Suprapubic skin (tissue), 4 donors: ENCODE data around the gene UBE2G1.

Experiments
- CTCF ChIP-seq, 2 donors: fragments of 200-600 bp in 1 of 2; fragments of 450-650 bp in 1 of 2; sonication (generic) in 1 of 2; IDR thresholded peaks; one replicate each; pipeline ENCODE4 v1.5.1; 2016 to 2019; ENCODE audit warnings: antibody characterized with exemption in 2 of 2, mild to moderate bottlenecking in 1 of 2, moderate library complexity in 1 of 2
- EP300 ChIP-seq: sonication (generic); formaldehyde crosslinking; IDR thresholded peaks from one replicate; pipeline ENCODE4 v1.6.1; 2017; ENCODE audit warnings: antibody characterized with exemption
- POLR2A ChIP-seq, 2 donors: fragments of 450-650 bp; IDR thresholded peaks; one replicate each; pipeline ENCODE4 v1.6.1; 2017; ENCODE audit warnings: antibody characterized with exemption in 2 of 2, mild to moderate bottlenecking in 2 of 2, moderate library complexity in 2 of 2
- POLR2AphosphoS5 ChIP-seq, 3 donors: sonication (generic); formaldehyde crosslinking; IDR thresholded peaks; one replicate each; pipeline ENCODE4 v1.6.1; 2017; ENCODE audit warnings: antibody characterized with exemption in 3 of 3

GRCh38 chr17:4235372-4236279 lies 130.8 kb downstream of the UBE2G1 start:
- TF ChIP-seq CTCF (IDR thresholded peaks at IDR 0.05): no peak
- no peak for TF ChIP-seq POLR2A (IDR thresholded peaks at IDR 0.05)
- no peak for TF ChIP-seq POLR2AphosphoS5 (IDR thresholded peaks at IDR 0.05)
- TF ChIP-seq EP300: no peak
